HG03558 (cell line): ENCODE results near the gene EVA1C.
"Not testable (repeated sequence)": the region's sequence is repeated elsewhere in the genome, so short reads cannot be mapped to it uniquely, and the experiment has no call there.

ENCODE experiments used
- ATAC-seq: cut with Tn5 transposase; IDR thresholded peaks from one replicate; pipeline ENCODE4 v1.9.1; 2021; ENCODE audit warnings: moderate number of reproducible peaks; ENCODE audit not compliant: unreplicated experiment; ENCODE audit errors: extremely low read depth

Gene EVA1C

DNA sequence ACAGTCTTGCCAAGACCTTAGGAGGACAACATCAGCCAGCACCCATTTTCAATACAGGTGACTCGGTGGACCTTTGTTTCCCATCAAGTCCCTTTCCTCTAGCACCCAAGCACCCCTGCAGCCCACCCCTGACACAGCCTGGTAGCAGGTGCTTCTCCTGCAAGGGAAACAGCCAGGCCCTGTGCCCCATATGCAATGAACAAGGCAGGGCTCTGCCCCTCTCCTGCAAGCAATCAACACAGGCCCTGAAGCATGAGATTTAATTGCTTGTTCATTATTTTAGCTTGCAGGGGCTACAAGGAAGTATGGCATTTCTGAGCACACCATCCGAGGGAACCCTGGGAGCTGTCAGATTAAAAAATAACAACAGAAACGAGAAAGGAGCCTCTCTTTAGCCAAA, 137.4 kb downstream of the EVA1C start:
- ATAC-seq = no peak

DNA sequence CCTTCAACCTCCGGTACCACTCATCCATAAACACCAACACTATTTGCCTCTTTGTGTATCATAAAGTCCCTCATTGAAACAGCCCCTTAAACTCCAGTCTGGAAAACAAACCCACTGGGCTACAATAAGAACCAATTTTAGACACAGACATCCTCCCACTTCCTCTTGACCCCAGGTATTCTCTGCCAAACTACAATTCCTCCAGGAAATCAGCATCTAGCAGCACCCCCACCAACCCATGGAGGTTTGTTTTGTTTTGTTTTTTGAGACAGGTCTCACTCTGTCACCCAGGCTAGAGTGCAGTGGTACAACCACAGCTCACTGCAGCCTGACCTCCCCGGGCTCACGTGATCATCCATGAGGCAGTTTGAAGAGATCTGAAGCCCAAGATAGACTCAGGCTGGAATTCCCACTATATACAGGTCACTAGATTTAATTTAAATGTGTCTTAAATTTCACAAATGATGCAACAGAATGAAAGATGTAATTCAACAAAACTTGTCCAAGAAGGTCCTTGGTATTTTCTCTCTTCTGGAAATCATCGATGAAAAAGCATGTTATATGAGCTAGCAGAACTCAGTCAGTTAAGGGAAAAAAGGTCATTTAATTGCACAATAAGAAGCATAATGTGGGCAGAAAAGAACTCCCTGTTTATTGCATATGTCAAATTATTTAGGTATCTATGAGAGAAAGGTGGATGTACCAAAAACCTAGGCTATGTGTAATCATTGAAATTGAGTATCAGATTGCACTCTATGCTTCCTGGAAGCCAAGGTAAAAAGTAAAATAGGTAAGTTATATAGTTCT, 142.5 kb downstream of the EVA1C start:
- no peak for ATAC-seq

- no peak for ATAC-seq
Observed at GRCh38 chr21:32558106-32558505, 145.6 kb downstream of the EVA1C start.

GRCh38 chr21:32559006-32559610, 146.6 kb downstream of the EVA1C start:
- ATAC-seq = no peak

DNA sequence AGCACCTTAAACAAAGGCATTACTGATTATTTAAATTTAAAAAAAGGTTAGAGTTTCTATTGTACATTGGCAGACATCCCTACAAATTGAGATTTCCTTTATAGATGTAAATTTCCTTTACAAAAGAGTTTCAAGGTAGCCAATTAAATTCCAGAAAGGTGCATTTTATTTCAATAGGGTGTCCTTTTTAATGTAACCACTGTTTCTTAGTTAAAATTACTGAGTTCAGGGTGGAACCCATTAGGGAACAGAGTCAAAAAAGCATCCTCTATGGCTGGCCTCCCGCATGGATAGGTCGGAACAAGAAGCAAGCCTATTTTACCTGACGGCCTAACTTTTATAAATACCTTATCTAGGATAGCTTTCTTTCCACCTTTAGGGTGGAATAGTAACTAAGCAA, 148.4 kb downstream of the EVA1C start:
- no peak for ATAC-seq

- not testable (repeated sequence) for ATAC-seq
Observed at GRCh38 chr21:32561476-32561875, 149.0 kb downstream of the EVA1C start.

DNA sequence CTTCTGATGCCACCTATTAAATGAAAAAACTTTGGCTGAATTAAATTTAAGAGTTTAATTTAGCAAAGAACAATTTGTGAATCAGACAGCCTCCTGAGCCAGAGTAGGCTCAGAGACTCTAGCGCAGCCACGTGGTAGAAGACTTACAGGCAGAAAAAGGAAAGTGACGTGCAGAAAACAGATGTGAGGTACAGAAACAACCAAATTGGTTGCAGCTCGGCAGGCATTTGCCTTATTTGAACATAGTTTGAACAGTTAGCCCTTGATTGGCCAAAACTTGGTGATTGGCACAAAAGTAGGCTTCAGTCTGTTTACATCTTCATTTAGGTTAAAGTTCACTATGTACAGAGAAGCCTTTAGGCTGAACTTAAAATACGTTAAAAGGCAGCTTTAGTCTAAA, 149.9 kb downstream of the EVA1C start:
- no peak for ATAC-seq

GRCh38 chr21:32562915-32563314, 150.4 kb downstream of the EVA1C start:
- no peak for ATAC-seq
